ENCODE measurements around the gene SCN5A. TPM values are rescaled to one million over a fixed set of nuclear protein-coding genes. Genes with fewer than 3 reads are reported as not detected.

The SCN5A gene
- total RNA-seq, 4 donors from 2014 or later = 0.19 TPM; not detected in 3

DNA sequence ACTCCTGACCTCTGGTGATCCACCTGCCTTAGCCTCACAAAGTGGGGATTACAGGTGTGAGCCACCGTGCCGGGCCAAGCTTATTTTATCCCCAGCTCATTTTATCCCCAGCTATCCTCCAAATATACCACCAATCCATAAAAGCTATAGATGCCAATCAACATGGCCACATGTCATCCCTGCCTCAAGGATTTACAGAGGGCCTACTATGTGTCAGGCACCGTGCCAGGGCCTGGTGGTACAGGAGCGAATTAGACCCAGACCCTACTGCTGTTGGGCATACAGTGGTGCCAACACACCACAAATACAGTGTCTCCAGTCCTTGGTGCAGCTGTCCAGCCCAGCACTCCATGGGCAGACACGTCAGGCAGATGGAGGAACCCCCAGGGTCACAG is 73.4 kb downstream of the SCN5A start:
- TF ChIP-seq, protein P1, sequence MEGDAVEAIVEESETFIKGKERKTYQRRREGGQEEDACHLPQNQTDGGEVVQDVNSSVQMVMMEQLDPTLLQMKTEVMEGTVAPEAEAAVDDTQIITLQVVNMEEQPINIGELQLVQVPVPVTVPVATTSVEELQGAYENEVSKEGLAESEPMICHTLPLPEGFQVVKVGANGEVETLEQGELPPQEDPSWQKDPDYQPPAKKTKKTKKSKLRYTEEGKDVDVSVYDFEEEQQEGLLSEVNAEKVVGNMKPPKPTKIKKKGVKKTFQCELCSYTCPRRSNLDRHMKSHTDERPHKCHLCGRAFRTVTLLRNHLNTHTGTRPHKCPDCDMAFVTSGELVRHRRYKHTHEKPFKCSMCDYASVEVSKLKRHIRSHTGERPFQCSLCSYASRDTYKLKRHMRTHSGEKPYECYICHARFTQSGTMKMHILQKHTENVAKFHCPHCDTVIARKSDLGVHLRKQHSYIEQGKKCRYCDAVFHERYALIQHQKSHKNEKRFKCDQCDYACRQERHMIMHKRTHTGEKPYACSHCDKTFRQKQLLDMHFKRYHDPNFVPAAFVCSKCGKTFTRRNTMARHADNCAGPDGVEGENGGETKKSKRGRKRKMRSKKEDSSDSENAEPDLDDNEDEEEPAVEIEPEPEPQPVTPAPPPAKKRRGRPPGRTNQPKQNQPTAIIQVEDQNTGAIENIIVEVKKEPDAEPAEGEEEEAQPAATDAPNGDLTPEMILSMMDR (IDR thresholded peaks at IDR 0.05; ENCODE audit: low read depth) = no peak

DNA sequence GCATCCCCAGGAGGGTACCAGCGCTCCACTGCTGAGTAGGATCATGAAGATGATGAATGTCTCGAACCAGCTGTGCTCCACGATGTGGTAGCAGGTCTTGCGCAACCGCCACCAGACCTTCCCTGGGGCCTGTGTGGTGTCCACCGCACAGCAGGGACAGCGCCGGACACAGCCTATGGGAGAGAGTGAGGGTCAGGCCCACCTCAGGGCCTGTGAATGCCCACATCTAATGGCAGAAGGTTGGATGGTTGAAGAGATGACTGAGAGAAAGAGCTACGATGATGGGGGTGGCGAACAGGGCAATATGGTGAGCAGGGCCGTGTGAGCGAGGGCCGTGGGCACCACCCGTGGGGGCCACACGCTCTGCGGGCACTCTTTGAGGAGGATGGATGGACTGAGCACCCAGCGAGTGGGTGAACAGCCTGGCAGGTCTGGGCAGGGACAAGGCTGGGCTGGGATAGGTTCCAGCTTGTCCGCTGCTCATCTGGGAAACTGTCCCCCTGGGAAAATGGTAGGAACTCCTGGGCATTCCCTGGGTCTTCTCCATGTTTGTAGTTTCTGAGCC is 74.1 kb downstream of the SCN5A start:
- TF ChIP-seq, protein P1 (IDR thresholded peaks at IDR 0.05; ENCODE audit: low read depth) = no peak

DNA sequence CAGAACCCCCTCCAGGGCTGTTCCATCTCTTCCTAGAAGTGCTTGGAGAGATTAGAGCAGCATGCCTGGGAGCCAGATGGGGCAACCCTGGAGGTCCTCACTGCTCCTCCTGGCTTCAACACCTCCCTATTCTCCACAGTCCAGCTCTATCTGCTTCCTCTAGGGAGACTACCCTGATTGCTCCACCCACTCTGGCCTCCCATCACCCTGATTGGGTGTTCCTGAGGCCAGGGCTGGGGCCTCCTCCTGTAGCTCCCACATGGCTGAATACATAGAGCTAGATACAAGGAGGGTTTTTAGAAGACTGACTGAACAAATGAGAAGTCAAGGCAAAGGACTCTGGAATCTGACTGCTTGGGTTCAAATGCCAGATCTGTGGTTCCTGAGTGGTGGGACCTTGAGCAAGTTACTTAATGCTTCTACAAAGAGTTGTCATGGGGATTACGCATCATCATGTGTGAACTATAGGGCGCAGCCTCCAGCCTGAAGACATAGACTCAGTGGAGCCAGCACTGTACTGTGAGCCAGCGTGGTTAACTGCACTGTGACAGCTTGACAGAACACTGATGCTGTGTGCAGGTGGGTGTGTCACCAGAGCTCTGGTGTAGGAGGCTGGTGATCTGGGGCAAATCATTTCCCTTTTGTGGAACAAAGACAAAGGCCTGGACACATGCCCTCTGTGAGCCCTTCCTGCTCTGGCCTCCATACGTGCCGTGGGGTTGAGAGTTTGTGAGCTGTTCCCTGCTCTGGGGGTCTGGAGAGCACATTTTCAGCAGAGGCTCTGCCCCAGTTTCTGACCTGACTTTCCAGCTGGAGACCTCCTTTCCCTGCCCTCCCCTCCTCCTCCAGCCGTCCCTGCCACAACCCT is 74.8 kb downstream of the SCN5A start:
- TF ChIP-seq, protein P1 (IDR thresholded peaks at IDR 0.05; ENCODE audit: low read depth) = no peak

DNA sequence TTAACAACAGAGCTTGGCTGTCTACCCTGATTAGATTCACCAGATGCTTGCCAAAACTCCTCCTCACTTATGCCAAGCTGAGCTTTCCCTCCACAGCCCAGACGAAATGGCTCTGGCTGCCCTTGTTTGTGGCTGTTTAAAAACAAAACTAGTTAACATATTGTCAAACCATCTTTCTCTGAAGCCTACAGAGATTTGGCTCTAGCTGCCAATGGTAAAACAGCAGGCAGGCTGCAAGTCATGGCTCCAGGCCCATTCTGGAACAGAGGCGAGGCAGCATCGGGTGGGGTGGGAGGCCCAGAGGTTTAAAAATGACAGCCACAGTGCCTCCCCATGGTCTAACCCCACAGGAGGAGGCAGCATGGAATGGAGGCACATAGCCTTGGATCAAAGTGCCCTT is 75.9 kb downstream of the SCN5A start:
- TF ChIP-seq, protein P1 (IDR thresholded peaks at IDR 0.05; ENCODE audit: low read depth) = no peak

GRCh38 chr3:38573111-38573510 is 76.4 kb downstream of the SCN5A start:
- TF ChIP-seq, protein P1 (IDR thresholded peaks at IDR 0.05; ENCODE audit: low read depth) = no peak

DNA sequence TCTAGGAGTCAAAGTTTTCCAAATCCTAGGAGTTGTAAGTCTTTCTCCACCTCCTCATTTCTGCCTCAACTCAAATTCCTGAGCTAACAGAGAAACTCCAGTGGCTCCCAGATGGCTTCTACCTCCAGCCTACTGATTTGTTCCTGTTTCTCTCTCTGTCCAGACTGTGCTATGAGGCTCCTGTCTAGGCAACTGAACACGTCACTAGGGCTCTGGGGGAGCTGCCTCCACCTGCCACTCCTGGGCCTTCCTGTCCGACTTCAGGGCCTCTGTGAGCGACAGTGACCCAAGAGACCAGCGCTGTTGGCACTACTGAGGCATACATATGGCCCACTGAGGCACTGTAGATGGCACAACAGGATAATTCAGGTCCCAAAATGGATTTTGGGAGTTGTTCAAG is 82.0 kb downstream of the SCN5A start:
- TF ChIP-seq, protein P1 (IDR thresholded peaks at IDR 0.05; ENCODE audit: low read depth) = no peak

- TF ChIP-seq, protein P1 (IDR thresholded peaks at IDR 0.05; ENCODE audit: low read depth) = no peak
These were observed 83.3 kb downstream of the SCN5A start for GRCh38 chr3:38566215-38566528.
